Neural progenitor cell (in vitro differentiated cells): Measurements from ENCODE around the gene TMEM247. TPM values are rescaled to one million over a fixed set of nuclear protein-coding genes. Genes with fewer than 3 reads are reported as not detected.

ENCODE experiments used
- DNase-seq: peaks from one replicate; pipeline ENCODE4 v3.0.0-alpha.2; 2016; ENCODE audit warnings: low spot score
- H2AFZ ChIP-seq: fragments of 200-600 bp; sonication (generic); replicated peaks from 2 replicates; pipeline ENCODE4 v1.6.1; 2016; ENCODE audit warnings: antibody characterized with exemption
- H3F3A ChIP-seq: fragments of 200-600 bp; sonication (generic); 2 replicates; pipeline ENCODE4 v1.6.1; 2016; ENCODE audit warnings: antibody characterized with exemption, low read depth
- H3K27ac ChIP-seq: fragments of 200-600 bp; sonication (generic); 2 replicates; pipeline ENCODE4 v1.5.1; 2016; ENCODE audit warnings: mild to moderate bottlenecking
- H3K27me3 ChIP-seq: fragments of 200-600 bp; sonication (generic); 2 replicates; pipeline ENCODE4 v1.6.1; 2016; ENCODE audit warnings: mild to moderate bottlenecking, moderate library complexity
- H3K36me3 ChIP-seq: fragments of 200-600 bp; sonication (generic); 2 replicates; pipeline ENCODE4 v1.5.1; 2016
- H3K4me1 ChIP-seq: fragments of 200-600 bp; sonication (generic); 2 replicates; pipeline ENCODE4 v1.6.1; 2016; ENCODE audit warnings: mixed run types
- H3K4me2 ChIP-seq: fragments of 200-600 bp; sonication (generic); 2 replicates; pipeline ENCODE4 v1.6.1; 2016
- H3K4me3 ChIP-seq: fragments of 200-600 bp; sonication (generic); 2 replicates; pipeline ENCODE4 v1.5.1; 2016
- H3K79me2 ChIP-seq: fragments of 200-600 bp; sonication (generic); 2 replicates; pipeline ENCODE4 v1.6.1; 2016; ENCODE audit warnings: low read depth
- H3K9ac ChIP-seq: fragments of 200-600 bp; sonication (generic); 2 replicates; pipeline ENCODE4 v1.6.1; 2016
- H3K9me3 ChIP-seq: fragments of 200-600 bp; sonication (generic); 2 replicates; pipeline ENCODE4 v1.5.1; 2016; ENCODE audit warnings: low read depth
- H4K20me1 ChIP-seq: fragments of 200-600 bp; sonication (generic); 2 replicates; pipeline ENCODE4 v1.6.1; 2016; ENCODE audit warnings: low read depth
- H3K27ac Mint-ChIP-seq: 3 replicates; pipeline ENCODE4 v1.8.0; 2021; ENCODE audit warnings: mixed read lengths
- H3K27me3 Mint-ChIP-seq: 2 replicates; pipeline ENCODE4 v1.8.0; 2022; ENCODE audit warnings: low read depth, mild to moderate bottlenecking, inconsistent platforms, moderate library complexity, mixed read lengths; ENCODE audit not compliant: insufficient read depth
- H3K36me3 Mint-ChIP-seq: 3 replicates; pipeline ENCODE4 v1.8.0; 2021; ENCODE audit warnings: mixed read lengths
- H3K4me1 Mint-ChIP-seq: 3 replicates; pipeline ENCODE4 v1.8.0; 2021; ENCODE audit warnings: mixed read lengths
- H3K4me3 Mint-ChIP-seq: 3 replicates; pipeline ENCODE4 v1.8.0; 2021; ENCODE audit warnings: mild to moderate bottlenecking, moderate library complexity, mixed read lengths
- H3K9me3 Mint-ChIP-seq: 3 replicates; pipeline ENCODE4 v1.8.0; 2020; ENCODE audit warnings: mixed read lengths
- EZH2 ChIP-seq: fragments of 200-600 bp; sonication (generic); IDR thresholded peaks from 2 replicates; pipeline ENCODE4 v1.6.1; 2017; ENCODE audit warnings: antibody characterized with exemption, mild to moderate bottlenecking, moderate library complexity
- EZH2phosphoT487 ChIP-seq: fragments of 200-600 bp; sonication (generic); IDR thresholded peaks from 2 replicates; pipeline ENCODE4 v1.6.1; 2017; ENCODE audit warnings: antibody characterized with exemption
- total RNA-seq: library from RNA; depleted of rRNA; stranded (reverse); fragments of >200 nt; gene quantifications from 2 replicates; pipeline ENCODE4 v1.2.3, GENCODE V29; 2015; ENCODE audit warnings: low replicate concordance
- TF ChIP-seq, protein P1 (sequence below): fragments of 200-600 bp; sonication (generic); IDR thresholded peaks from 2 replicates; pipeline ENCODE4 v1.5.1; 2017; ENCODE audit warnings: antibody characterized with exemption, mild to moderate bottlenecking

The TMEM247 gene
- total RNA-seq, 1 donor from 2014 or later, result not detected

DNA sequence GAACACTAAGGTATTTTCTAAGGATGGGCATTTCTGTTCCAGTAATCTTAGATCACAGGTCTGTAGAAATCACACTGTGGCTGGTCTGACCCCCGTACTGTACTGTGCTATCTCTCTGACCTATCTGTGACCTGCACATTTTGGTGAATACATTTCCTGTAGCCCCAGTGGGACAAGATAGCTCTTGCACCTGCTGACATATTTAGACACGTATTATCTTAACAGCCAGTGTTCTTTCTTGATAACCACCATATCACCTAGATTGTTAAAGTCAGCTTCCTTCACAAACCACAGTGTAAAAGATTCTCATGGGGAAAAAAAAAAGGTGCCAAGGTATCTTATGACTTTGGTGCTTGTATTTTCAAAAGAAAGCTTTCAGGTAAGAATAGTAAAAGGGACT, 39.8 kb upstream of the TMEM247 start:
- no peaks in the 10 kb centered on the region for H3K27me3 ChIP-seq
- H3K9me3 ChIP-seq, result no peaks in the 10 kb centered on the region
- no peaks in the 10 kb centered on the region for H3K79me2 ChIP-seq
- H3K4me2 ChIP-seq, result no peak overlapping the region
- Mint-ChIP-seq H3K27ac (no peak overlapping the region), H3K27me3 (peaks cover 4% of the 10 kb centered on the region), H3K36me3 (no peaks in the 10 kb centered on the region), H3K9me3 (no peaks in the 10 kb centered on the region), H3K4me1 (no peaks in the 10 kb centered on the region), H3K4me3 (no peak overlapping the region)
- DNase-seq, result no peak
- H3F3A ChIP-seq, result no peaks in the 10 kb centered on the region
- no peak overlapping the region for H3K27ac ChIP-seq
- H2AFZ ChIP-seq, result no peak overlapping the region
- H3K4me3 ChIP-seq, result no peak overlapping the region
- H3K4me1 ChIP-seq, result no peaks in the 10 kb centered on the region
- H3K36me3 ChIP-seq, result no peaks in the 10 kb centered on the region
- TF ChIP-seq EZH2 (no peak), EZH2phosphoT487 (no peak)
- TF ChIP-seq, protein P1, sequence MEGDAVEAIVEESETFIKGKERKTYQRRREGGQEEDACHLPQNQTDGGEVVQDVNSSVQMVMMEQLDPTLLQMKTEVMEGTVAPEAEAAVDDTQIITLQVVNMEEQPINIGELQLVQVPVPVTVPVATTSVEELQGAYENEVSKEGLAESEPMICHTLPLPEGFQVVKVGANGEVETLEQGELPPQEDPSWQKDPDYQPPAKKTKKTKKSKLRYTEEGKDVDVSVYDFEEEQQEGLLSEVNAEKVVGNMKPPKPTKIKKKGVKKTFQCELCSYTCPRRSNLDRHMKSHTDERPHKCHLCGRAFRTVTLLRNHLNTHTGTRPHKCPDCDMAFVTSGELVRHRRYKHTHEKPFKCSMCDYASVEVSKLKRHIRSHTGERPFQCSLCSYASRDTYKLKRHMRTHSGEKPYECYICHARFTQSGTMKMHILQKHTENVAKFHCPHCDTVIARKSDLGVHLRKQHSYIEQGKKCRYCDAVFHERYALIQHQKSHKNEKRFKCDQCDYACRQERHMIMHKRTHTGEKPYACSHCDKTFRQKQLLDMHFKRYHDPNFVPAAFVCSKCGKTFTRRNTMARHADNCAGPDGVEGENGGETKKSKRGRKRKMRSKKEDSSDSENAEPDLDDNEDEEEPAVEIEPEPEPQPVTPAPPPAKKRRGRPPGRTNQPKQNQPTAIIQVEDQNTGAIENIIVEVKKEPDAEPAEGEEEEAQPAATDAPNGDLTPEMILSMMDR, result no peak
- H3K9ac ChIP-seq, result no peak overlapping the region
- H4K20me1 ChIP-seq, result no peaks in the 10 kb centered on the region

DNA sequence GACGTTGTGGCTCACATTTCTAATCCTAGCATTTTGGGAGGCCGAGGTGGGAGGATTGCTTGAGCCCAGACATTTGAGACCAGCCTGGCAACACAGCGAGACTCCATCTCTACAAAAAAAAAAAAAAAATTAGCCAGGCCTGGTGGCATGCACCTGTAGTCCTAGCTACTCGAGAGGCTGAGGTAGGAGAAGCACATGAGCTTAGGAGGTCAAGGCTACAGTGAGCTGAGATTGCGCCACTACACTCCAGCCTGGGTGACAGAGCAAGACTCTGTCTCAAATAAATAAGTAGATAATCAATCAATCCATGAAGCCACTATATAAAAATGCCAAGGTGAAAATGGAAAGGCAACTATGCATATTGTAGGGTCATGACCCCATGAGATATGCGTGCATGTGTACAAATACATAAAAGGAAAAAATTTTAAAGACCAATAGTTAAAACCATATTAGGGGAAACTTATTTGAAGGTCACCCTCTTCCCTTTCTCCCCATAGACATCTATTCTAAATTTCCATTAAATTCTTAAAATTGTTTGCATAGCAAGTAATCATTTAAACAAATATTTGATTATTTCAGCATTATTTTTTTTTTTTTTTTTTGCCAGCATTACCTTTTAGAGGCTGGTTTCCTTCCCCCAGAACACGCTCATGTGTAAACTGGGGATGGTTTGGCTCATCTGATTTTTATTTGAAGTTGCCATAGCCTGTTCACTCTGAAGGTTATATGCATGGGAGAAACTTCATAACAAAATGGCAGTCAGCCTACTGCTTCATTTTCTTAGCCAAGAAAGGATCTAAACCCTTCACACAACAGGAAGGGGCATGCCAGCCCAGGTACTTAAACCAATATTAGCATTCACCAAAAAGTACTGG, 37.3 kb upstream of the TMEM247 start:
- Mint-ChIP-seq H3K4me1 (no peaks in the 10 kb centered on the region), H3K27me3 (peaks cover 4% of the 10 kb centered on the region), H3K4me3 (no peak overlapping the region), H3K9me3 (peaks cover 6% of the 10 kb centered on the region), H3K27ac (no peak overlapping the region), H3K36me3 (no peaks in the 10 kb centered on the region)
- H3K36me3 ChIP-seq, result no peaks in the 10 kb centered on the region
- no peak for DNase-seq
- no peak overlapping the region for H2AFZ ChIP-seq
- no peaks in the 10 kb centered on the region for H3K27me3 ChIP-seq
- no peaks in the 10 kb centered on the region for H3F3A ChIP-seq
- H3K9me3 ChIP-seq, result no peaks in the 10 kb centered on the region
- TF ChIP-seq EZH2phosphoT487 (no peak), EZH2 (no peak)
- TF ChIP-seq, protein P1, result no peak
- no peak overlapping the region for H3K9ac ChIP-seq
- H3K4me2 ChIP-seq, result no peak overlapping the region
- H3K27ac ChIP-seq, result no peak overlapping the region
- no peaks in the 10 kb centered on the region for H4K20me1 ChIP-seq
- H3K4me1 ChIP-seq, result peaks cover 10% of the 10 kb centered on the region
- no peaks in the 10 kb centered on the region for H3K79me2 ChIP-seq
- H3K4me3 ChIP-seq, result no peak overlapping the region

DNA sequence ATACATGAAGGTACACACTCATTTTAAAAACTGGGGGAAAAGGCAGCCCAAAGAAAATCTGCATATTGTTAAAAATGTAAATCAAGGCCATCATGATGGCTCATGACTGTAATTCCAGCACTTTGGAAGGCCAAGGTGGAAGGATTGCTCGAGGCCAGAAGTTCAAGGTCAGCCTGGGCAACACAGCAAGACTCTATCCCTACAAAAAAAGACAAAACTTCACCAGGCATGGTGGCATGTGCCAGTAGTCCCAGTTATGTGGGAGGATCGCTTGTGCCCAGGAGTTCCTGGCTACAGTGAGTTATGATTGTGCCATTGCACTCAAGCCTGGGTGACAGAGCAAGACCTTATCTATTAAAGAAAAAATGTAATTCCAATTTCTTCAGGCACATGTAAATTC, 34.6 kb upstream of the TMEM247 start:
- peaks cover 10% of the 10 kb centered on the region for H3K4me1 ChIP-seq
- no peaks in the 10 kb centered on the region for H3K79me2 ChIP-seq
- H4K20me1 ChIP-seq, result no peaks in the 10 kb centered on the region
- H3K27ac ChIP-seq, result no peak overlapping the region
- TF ChIP-seq, protein P1, result no peak
- TF ChIP-seq EZH2phosphoT487 (no peak), EZH2 (no peak)
- no peak overlapping the region for H3K4me3 ChIP-seq
- no peaks in the 10 kb centered on the region for H3K36me3 ChIP-seq
- no peak for DNase-seq
- H2AFZ ChIP-seq, result no peak overlapping the region
- no peaks in the 10 kb centered on the region for H3K9me3 ChIP-seq
- no peaks in the 10 kb centered on the region for H3K27me3 ChIP-seq
- no peak overlapping the region for H3K9ac ChIP-seq
- Mint-ChIP-seq H3K4me3 (no peak overlapping the region), H3K4me1 (no peaks in the 10 kb centered on the region), H3K27me3 (peaks cover 4% of the 10 kb centered on the region), H3K36me3 (no peaks in the 10 kb centered on the region), H3K9me3 (peaks cover 8% of the 10 kb centered on the region), H3K27ac (no peak overlapping the region)
- no peaks in the 10 kb centered on the region for H3F3A ChIP-seq
- H3K4me2 ChIP-seq, result no peak overlapping the region
